K562 (cell line): ENCODE data around the gene NDC1. TPM values are rescaled to one million over a fixed set of nuclear protein-coding genes. Genes with fewer than 3 reads are reported as not detected.

ENCODE experiments used
- ATAC-seq: fragments of 200-7000 bp; cut with Tn5 transposase; 3 replicates; pipeline ENCODE4 v1.9.1; 2020; ENCODE audit warnings: moderate library complexity
- BruUV-seq: library from RNA; stranded (reverse); fragments of 400-500 nt; replicated peaks from 2 replicates; lab custom pipeline; 2021; lab: Mats Ljungman, UMichigan
- CTCF ChIA-PET: fragments of 300-600 bp; formaldehyde crosslinking; extraction: SDS; loops from one replicate; lab custom pipeline; 2021; ENCODE audit warnings: low intra/inter-chr PET ratio; lab: Yijun Ruan, JAX
- POLR2A ChIA-PET: fragments of 300-600, 350-650 bp; sonication (Branson Sonifier 250); formaldehyde crosslinking; extraction: SDS; loops from one replicate; lab custom pipeline; 2021; ENCODE audit warnings: antibody characterized with exemption, inconsistent platforms; lab: Yijun Ruan, JAX
- DNase-seq, 4 experiments: peaks; one replicate each; pipeline versions ENCODE4 v3.0.0 to v3.0.0-alpha.2; 2011 to 2018; ENCODE audit warnings: low spot score in 3 of 4, mixed read lengths in 3 of 4; ENCODE audit errors: extremely low read depth in 1 of 4
- FAIRE-seq: peaks from 2 replicates; lab custom pipeline; 2011; peaks lifted over from hg19 to GRCh38; lab: Jason Lieb, UNC
- H2AFZ ChIP-seq: 2 replicates; pipeline ENCODE4 v1.6.0; 2011; ENCODE audit warnings: low read depth, low read length, control low read depth, inconsistent platforms
- H3K27ac ChIP-seq: fragments of 200-600 bp; 3 replicates; pipeline ENCODE4 v1.8.0; 2011; ENCODE audit warnings: low read depth, mild to moderate bottlenecking, control low read depth, inconsistent platforms, low read length, moderate library complexity, mixed read lengths; ENCODE audit errors: extremely low read depth
- H3K27me3 ChIP-seq, 2 experiments: fragments of 300-600 bp in 1 of 2; 2 replicates in 1 of 2; 3 replicates in 1 of 2; pipeline versions ENCODE4 v1.6.0 to v1.8.0; 2011; ENCODE audit warnings: inconsistent platforms in 2 of 2, low read length in 2 of 2, mild to moderate bottlenecking in 1 of 2, mixed read lengths in 1 of 2, moderate library complexity in 1 of 2; ENCODE audit not compliant: control insufficient read depth in 2 of 2, insufficient read depth in 2 of 2
- H3K36me3 ChIP-seq: fragments of 300-600 bp; 3 replicates; pipeline ENCODE4 v1.8.0; 2011; ENCODE audit warnings: mild to moderate bottlenecking, low read length, inconsistent platforms; ENCODE audit not compliant: control insufficient read depth, insufficient read depth
- H3K4me1 ChIP-seq, 2 experiments: fragments of 200-600 bp in 1 of 2; replicated peaks in 1 of 2; 2 replicates in 1 of 2; 3 replicates in 1 of 2; pipeline versions ENCODE4 v1.5.1 to v1.8.0; 2011; ENCODE audit warnings: inconsistent platforms in 2 of 2, low read length in 2 of 2, mild to moderate bottlenecking in 1 of 2, mixed read lengths in 1 of 2, moderate library complexity in 1 of 2; ENCODE audit not compliant: control insufficient read depth in 2 of 2, insufficient read depth in 2 of 2
- H3K4me2 ChIP-seq: 2 replicates; pipeline ENCODE4 v1.6.1; 2011; ENCODE audit warnings: low read length, control low read depth, inconsistent platforms, mixed read lengths; ENCODE audit not compliant: insufficient read depth
- H3K4me3 ChIP-seq: fragments of 200-600 bp; sonication (generic), shearing (Covaris generic); 2 replicates; pipeline ENCODE4 v1.5.1; 2016; ENCODE audit warnings: control low read depth, inconsistent platforms
- H3K79me2 ChIP-seq: fragments of 200-600 bp; 3 replicates; pipeline ENCODE4 v1.8.0; 2011; ENCODE audit warnings: low read length, inconsistent platforms; ENCODE audit not compliant: control insufficient read depth, insufficient read depth
- H3K9ac ChIP-seq, 2 experiments: 2 replicates each; pipeline versions ENCODE4 v1.6.0 to v1.6.1; 2011; ENCODE audit warnings: low read depth in 2 of 2, low read length in 2 of 2, control low read depth in 1 of 2, inconsistent platforms in 1 of 2, mild to moderate bottlenecking in 1 of 2, mixed read lengths in 1 of 2; ENCODE audit not compliant: insufficient read depth in 1 of 2
- H3K9me1 ChIP-seq: one replicate; pipeline ENCODE4 v1.6.0; 2011; ENCODE audit warnings: inconsistent platforms, mild to moderate bottlenecking, low read length, moderate library complexity; ENCODE audit not compliant: control insufficient read depth, insufficient read depth
- H3K9me3 ChIP-seq: replicated peaks from 2 replicates; pipeline ENCODE4 v1.5.1; 2011; ENCODE audit warnings: low read depth, low read length, inconsistent platforms; ENCODE audit not compliant: control insufficient read depth, insufficient read depth
- H4K20me1 ChIP-seq: replicated peaks from 2 replicates; pipeline ENCODE4 v1.6.1; 2011; ENCODE audit warnings: low read length, inconsistent platforms, mixed read lengths; ENCODE audit not compliant: control insufficient read depth, insufficient read depth
- ZNF121 ChIP-seq: sonication (generic); formaldehyde crosslinking; conservative IDR thresholded peaks from 2 replicates; pipeline ENCODE4 v1.8.0; 2022; ENCODE audit warnings: missing genetic modification reagents
- ZNF217 ChIP-seq: sonication (generic); formaldehyde crosslinking; IDR thresholded peaks from 2 replicates; pipeline ENCODE4 v1.8.0; 2022; ENCODE audit warnings: mild to moderate bottlenecking, missing genetic modification reagents
- ZNF224 ChIP-seq: sonication (generic); formaldehyde crosslinking; IDR thresholded peaks from 2 replicates; pipeline ENCODE4 v1.8.0; 2022; ENCODE audit warnings: mild to moderate bottlenecking, missing genetic modification reagents
- ZSCAN29 ChIP-seq: fragments of 450-650 bp; IDR thresholded peaks from 2 replicates; pipeline ENCODE4 v1.6.1; 2017
- WGBS: fragments of 100-300 bp; shearing (Covaris generic); methylation state at CpG from one replicate; pipeline ENCODE4 v1.1.6; 2016; ENCODE audit warnings: low coverage, mixed read lengths; ENCODE audit not compliant: insufficient coverage; ENCODE audit errors: missing lambda C conversion rate; 5-methylcytosine and 5-hydroxymethylcytosine counted together
- in situ Hi-C: fragments of 300-500 bp; cut with MboI; formaldehyde crosslinking; loops from 4 replicates; pipeline ENCODE4 v1.15.0; 2018; ENCODE audit warnings: inconsistent platforms, mixed read lengths
- intact Hi-C: fragments of 100-400 bp; cut with micrococcal nuclease; formaldehyde crosslinking; loops from 2 replicates; pipeline ENCODE4 v1.14.2; 2022
- polyA plus RNA-seq, 8 experiments: library from polyadenylated mRNA; depleted of rRNA in 4 of 8; stranded (reverse) in 5 of 8; unstranded in 3 of 8; fragments of >200 nt; fragmentation: Nextera tagmentation in 2 of 8; fragmentation: Illumina TruSeq in 1 of 8; extraction: Ambion mirVana in 2 of 8; extraction: Trizol in 1 of 8; gene quantifications; 2 replicates each; pipeline versions ENCODE4 v1.2.1 to v1.2.3, GENCODE V29; 2011 to 2014; ENCODE audit warnings: inconsistent platforms in 1 of 8, missing spikeins in 1 of 8
- total RNA-seq, 7 experiments: library from RNA; depleted of rRNA in 6 of 7; stranded (reverse); fragments of >200 nt in 6 of 7; fragmentation: Illumina TruSeq in 2 of 7; extraction: Trizol in 2 of 7; gene quantifications; 2 replicates each; pipeline versions ENCODE4 v1.2.1 to v1.2.3, GENCODE V29; 2011 to 2021; ENCODE audit warnings: low replicate concordance in 1 of 7
- TF ChIP-seq, protein P1 (sequence below): fragments of 250-450 bp; sonication (Bioruptor Pico); IDR thresholded peaks from 2 replicates; pipeline ENCODE4 v1.5.0; 2020; ENCODE audit warnings: mild to moderate bottlenecking
- TF ChIP-seq, protein P2 (sequence below): sonication (generic); formaldehyde crosslinking; IDR thresholded peaks from 2 replicates; pipeline ENCODE4 v1.8.0; 2022; ENCODE audit warnings: missing genetic modification reagents, mild to moderate bottlenecking, borderline replicate concordance

Gene NDC1
- total and polyA plus RNA-seq, 9 of the 15 experiments (the other 6 are each of a cell fraction or from before 2014, with no cell fraction given): 26.9 to 102 (median 64.5) TPM

DNA sequence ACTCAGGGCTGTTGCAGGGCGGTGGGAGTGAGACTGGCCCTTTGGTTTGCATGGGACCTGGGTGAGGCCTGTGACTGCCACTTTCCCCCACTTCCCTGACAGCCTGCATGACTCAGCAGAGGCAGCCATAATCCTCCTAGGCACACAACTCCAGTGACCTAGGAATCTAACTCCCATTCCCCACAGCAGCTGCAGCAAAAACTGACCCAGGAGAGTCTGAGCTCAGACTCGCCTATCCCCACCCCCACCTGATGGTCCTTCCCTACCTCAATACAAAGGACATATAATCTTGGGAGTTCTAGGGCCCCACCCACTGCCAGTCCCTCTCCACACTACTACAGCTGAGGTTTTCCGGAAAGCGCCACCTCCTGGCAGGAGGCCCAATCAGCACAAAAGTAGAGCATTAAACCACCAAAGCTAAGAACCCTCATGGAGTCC is 26.7 kb downstream of the NDC1 start (continued):
- TF ChIP-seq, protein P1, sequence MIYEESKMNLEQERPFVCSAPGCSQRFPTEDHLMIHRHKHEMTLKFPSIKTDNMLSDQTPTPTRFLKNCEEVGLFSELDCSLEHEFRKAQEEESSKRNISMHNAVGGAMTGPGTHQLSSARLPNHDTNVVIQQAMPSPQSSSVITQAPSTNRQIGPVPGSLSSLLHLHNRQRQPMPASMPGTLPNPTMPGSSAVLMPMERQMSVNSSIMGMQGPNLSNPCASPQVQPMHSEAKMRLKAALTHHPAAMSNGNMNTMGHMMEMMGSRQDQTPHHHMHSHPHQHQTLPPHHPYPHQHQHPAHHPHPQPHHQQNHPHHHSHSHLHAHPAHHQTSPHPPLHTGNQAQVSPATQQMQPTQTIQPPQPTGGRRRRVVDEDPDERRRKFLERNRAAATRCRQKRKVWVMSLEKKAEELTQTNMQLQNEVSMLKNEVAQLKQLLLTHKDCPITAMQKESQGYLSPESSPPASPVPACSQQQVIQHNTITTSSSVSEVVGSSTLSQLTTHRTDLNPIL (CRISPR knock-in tag): no peak

DNA sequence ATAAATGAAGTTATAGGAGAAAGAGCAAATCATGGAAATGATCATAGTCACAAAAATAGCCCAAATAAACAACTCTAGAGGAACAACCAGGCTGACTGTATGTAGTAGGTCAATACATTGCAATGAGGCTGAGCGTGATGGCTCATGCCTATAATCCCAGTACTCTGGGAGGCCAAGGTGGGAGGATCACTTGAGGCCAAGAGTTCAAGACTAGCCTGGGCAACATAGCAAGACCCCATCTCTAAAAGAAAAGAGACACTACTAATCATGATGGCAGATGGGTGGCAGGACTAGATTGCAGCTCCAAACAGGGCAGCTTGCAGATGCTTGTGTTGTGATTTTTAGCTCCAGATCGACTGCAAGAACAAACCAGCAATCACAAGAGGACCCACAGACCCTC is 27.6 kb downstream of the NDC1 start:
- Histone ChIP-seq H3K9me1 (no peaks in the 10 kb centered on the region), H3K27me3 (no peaks in the 10 kb centered on the region), H3K9me3 (no peaks in the 10 kb centered on the region), H3K36me3 (peaks cover 90% of the 10 kb centered on the region), H3K79me2 (peaks cover 33% of the 10 kb centered on the region), H3K27ac (no peak overlapping the region), H3K9ac (no peak overlapping the region), H3K4me1 (peaks cover 9% of the 10 kb centered on the region in 2 experiments; a peak in 2 of 5 replicates), H4K20me1 (no peaks in the 10 kb centered on the region), H2AFZ (no peak overlapping the region), H3K4me2 (no peak overlapping the region), H3K4me3 (no peak overlapping the region)
- in situ Hi-C loops (no loop called here), intact Hi-C loops (no loop called here)
- DNase-seq (no peak), ATAC-seq (no peak), FAIRE-seq (no peak)
- ChIA-PET POLR2A (interaction anchor here (1.6 to 2.3 kb wide), 3 partner anchors 10 to 32 kb away, joined by 3 to 9 read pairs (median 5); no protein-coding TSS in a partner anchor), CTCF (no interaction called here)
- 93% methylated on average over 2 of the region's 2 CpGs for WGBS
- no TSS peak for BruUV-seq
- TF ChIP-seq ZSCAN29 (no peak), ZNF217 (CRISPR knock-in tag) (no peak), ZNF121 (CRISPR knock-in tag) (peak; percentile 82), ZNF224 (no peak)
- TF ChIP-seq, protein P2, sequence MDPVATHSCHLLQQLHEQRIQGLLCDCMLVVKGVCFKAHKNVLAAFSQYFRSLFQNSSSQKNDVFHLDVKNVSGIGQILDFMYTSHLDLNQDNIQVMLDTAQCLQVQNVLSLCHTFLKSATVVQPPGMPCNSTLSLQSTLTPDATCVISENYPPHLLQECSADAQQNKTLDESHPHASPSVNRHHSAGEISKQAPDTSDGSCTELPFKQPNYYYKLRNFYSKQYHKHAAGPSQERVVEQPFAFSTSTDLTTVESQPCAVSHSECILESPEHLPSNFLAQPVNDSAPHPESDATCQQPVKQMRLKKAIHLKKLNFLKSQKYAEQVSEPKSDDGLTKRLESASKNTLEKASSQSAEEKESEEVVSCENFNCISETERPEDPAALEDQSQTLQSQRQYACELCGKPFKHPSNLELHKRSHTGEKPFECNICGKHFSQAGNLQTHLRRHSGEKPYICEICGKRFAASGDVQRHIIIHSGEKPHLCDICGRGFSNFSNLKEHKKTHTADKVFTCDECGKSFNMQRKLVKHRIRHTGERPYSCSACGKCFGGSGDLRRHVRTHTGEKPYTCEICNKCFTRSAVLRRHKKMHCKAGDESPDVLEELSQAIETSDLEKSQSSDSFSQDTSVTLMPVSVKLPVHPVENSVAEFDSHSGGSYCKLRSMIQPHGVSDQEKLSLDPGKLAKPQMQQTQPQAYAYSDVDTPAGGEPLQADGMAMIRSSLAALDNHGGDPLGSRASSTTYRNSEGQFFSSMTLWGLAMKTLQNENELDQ (CRISPR knock-in tag): no peak
